ENCODE data around the gene CPNE2. TPM values are rescaled to one million over a fixed set of nuclear protein-coding genes. Genes with fewer than 3 reads are reported as not detected.

The CPNE2 gene
- total RNA-seq, 1 donor from 2014 or later: 145 TPM

- TF ChIP-seq, protein P1, sequence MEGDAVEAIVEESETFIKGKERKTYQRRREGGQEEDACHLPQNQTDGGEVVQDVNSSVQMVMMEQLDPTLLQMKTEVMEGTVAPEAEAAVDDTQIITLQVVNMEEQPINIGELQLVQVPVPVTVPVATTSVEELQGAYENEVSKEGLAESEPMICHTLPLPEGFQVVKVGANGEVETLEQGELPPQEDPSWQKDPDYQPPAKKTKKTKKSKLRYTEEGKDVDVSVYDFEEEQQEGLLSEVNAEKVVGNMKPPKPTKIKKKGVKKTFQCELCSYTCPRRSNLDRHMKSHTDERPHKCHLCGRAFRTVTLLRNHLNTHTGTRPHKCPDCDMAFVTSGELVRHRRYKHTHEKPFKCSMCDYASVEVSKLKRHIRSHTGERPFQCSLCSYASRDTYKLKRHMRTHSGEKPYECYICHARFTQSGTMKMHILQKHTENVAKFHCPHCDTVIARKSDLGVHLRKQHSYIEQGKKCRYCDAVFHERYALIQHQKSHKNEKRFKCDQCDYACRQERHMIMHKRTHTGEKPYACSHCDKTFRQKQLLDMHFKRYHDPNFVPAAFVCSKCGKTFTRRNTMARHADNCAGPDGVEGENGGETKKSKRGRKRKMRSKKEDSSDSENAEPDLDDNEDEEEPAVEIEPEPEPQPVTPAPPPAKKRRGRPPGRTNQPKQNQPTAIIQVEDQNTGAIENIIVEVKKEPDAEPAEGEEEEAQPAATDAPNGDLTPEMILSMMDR (IDR thresholded peaks at IDR 0.05; ENCODE audit: unreplicated experiment): no peak
- H3K4me3 Mint-ChIP-seq (ENCODE audit: unreplicated experiment): no peak overlapping the region
- H3K36me3 Mint-ChIP-seq (ENCODE audit: low read depth, unreplicated experiment): no peaks in the 10 kb centered on the region
- H3K27ac Mint-ChIP-seq (ENCODE audit: unreplicated experiment): peak overlapping the region; percentile 6
- peaks cover 8% of the 10 kb centered on the region for H3K27me3 Mint-ChIP-seq (ENCODE audit: unreplicated experiment)
- no peak for DNase-seq (ENCODE audit: low spot score)
- peaks cover 9% of the 10 kb centered on the region for H3K4me1 Mint-ChIP-seq (ENCODE audit: unreplicated experiment)
- no peaks in the 10 kb centered on the region for H3K9me3 Mint-ChIP-seq (ENCODE audit: unreplicated experiment)
Measured at GRCh38 chr16:57048095-57048494, 44.3 kb upstream of the CPNE2 start.

DNA sequence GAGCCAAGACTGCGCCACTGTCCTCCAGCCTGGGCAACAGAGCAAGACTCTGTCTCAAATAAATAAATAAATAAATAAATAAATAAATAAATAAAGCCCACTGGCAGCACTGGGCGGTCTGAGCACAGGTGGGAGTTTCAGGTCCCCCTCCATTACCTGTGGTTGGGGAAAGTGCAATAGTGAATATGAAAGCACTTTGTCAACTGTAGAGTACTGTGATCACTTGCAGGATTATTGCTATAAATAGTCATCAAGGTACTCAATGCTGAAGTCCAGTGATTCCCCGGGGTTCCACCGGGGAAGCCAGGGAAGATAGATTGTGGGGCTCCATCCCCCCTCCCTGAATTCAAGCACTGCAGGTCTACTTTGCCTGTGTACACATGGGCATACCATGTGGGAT is 42.7 kb upstream of the CPNE2 start:
- Mint-ChIP-seq H3K27me3 (ENCODE audit: unreplicated experiment) (peaks cover 7% of the 10 kb centered on the region), H3K27ac (ENCODE audit: unreplicated experiment) (no peak overlapping the region), H3K9me3 (ENCODE audit: unreplicated experiment) (no peaks in the 10 kb centered on the region), H3K36me3 (ENCODE audit: low read depth, unreplicated experiment) (no peaks in the 10 kb centered on the region), H3K4me3 (ENCODE audit: unreplicated experiment) (no peak overlapping the region), H3K4me1 (ENCODE audit: unreplicated experiment) (peaks cover 6% of the 10 kb centered on the region)
- TF ChIP-seq, protein P1 (IDR thresholded peaks at IDR 0.05; ENCODE audit: unreplicated experiment): no peak
- no peak for DNase-seq (ENCODE audit: low spot score)

DNA sequence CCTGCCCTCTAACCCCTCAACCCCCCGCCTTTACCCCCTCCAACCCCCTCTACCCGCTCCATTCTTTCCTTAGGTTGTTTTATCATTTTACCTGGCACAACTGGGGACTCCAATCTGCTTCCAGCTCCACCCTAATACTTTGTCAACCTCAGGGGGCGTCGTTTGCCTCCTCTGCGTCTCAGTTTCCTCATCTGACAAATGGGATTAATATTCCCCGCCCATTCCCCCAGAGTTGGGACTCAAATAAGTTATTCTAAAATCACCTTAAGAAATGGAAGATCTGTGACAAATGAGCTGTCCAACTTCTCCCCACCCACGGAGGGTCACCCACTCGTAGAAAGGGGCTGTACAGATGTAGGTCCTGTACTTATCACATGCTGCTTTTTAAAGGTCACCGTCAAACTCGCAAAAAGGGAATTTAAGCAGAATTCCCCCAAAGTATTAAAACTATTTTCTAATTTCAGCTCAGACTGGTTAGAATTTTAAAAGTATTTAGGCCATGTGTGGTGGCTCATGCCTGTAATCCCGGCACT is 40.6 kb upstream of the CPNE2 start:
- no peak overlapping the region for H3K27ac Mint-ChIP-seq (ENCODE audit: unreplicated experiment)

GRCh38 chr16:57053206-57053605 is 39.2 kb upstream of the CPNE2 start:
- Mint-ChIP-seq H3K27ac (ENCODE audit: unreplicated experiment) (no peak overlapping the region), H3K9me3 (ENCODE audit: unreplicated experiment) (no peaks in the 10 kb centered on the region), H3K27me3 (ENCODE audit: unreplicated experiment) (peaks cover 7% of the 10 kb centered on the region), H3K4me1 (ENCODE audit: unreplicated experiment) (no peaks in the 10 kb centered on the region), H3K4me3 (ENCODE audit: unreplicated experiment) (no peak overlapping the region), H3K36me3 (ENCODE audit: low read depth, unreplicated experiment) (peaks cover 4% of the 10 kb centered on the region)
- TF ChIP-seq, protein P1 (IDR thresholded peaks at IDR 0.05; ENCODE audit: unreplicated experiment): no peak
- no peak for DNase-seq (ENCODE audit: low spot score)

More for the DNA sequence above, 40.6 kb upstream of the CPNE2 start:
- TF ChIP-seq, protein P1 (IDR thresholded peaks at IDR 0.05; ENCODE audit: unreplicated experiment): no peak
- H3K4me1 Mint-ChIP-seq (ENCODE audit: unreplicated experiment): no peaks in the 10 kb centered on the region
- H3K9me3 Mint-ChIP-seq (ENCODE audit: unreplicated experiment): no peaks in the 10 kb centered on the region
- no peak for DNase-seq (ENCODE audit: low spot score)
- H3K27me3 Mint-ChIP-seq (ENCODE audit: unreplicated experiment): peaks cover 9% of the 10 kb centered on the region
- H3K36me3 Mint-ChIP-seq (ENCODE audit: low read depth, unreplicated experiment): no peaks in the 10 kb centered on the region
- no peak overlapping the region for H3K4me3 Mint-ChIP-seq (ENCODE audit: unreplicated experiment)

- H3K4me1 Mint-ChIP-seq (ENCODE audit: unreplicated experiment): no peaks in the 10 kb centered on the region
- no peaks in the 10 kb centered on the region for H3K9me3 Mint-ChIP-seq (ENCODE audit: unreplicated experiment)
- no peak overlapping the region for H3K27ac Mint-ChIP-seq (ENCODE audit: unreplicated experiment)
- H3K36me3 Mint-ChIP-seq (ENCODE audit: low read depth, unreplicated experiment): peaks cover 4% of the 10 kb centered on the region
- DNase-seq (ENCODE audit: low spot score): no peak
- TF ChIP-seq, protein P1 (IDR thresholded peaks at IDR 0.05; ENCODE audit: unreplicated experiment): no peak
- peaks cover 6% of the 10 kb centered on the region for H3K27me3 Mint-ChIP-seq (ENCODE audit: unreplicated experiment)
- H3K4me3 Mint-ChIP-seq (ENCODE audit: unreplicated experiment): no peak overlapping the region
Measured at GRCh38 chr16:57054338-57054737, 38.0 kb upstream of the CPNE2 start.
